BE2C (cell line): ENCODE results near the gene CHRNA4.

Experiments used
- DNase-seq: peaks from one replicate; pipeline ENCODE4 v3.0.0-alpha.2; 2020
- H3K27me3 ChIP-seq: fragments of 250-450 bp; sonication (Bioruptor Pico); 2 replicates; pipeline ENCODE4 v1.5.1; 2020; ENCODE audit warnings: mild to moderate bottlenecking
- H3K36me3 ChIP-seq: fragments of 250-450 bp; sonication (Bioruptor Pico); 2 replicates; pipeline ENCODE4 v1.5.1; 2020; ENCODE audit warnings: mild to moderate bottlenecking
- H3K4me1 ChIP-seq: fragments of 250-450 bp; sonication (Bioruptor Pico); 2 replicates; pipeline ENCODE4 v1.5.1; 2020
- H3K4me3 ChIP-seq: 2 replicates; pipeline ENCODE4 v1.5.1; 2011; ENCODE audit warnings: low read depth, low read length
- H3K9me3 ChIP-seq: fragments of 250-450 bp; sonication (Bioruptor Pico); 2 replicates; pipeline ENCODE4 v1.5.1; 2020
- TF ChIP-seq, protein P1 (sequence below): IDR thresholded peaks from 2 replicates; pipeline ENCODE4 v1.5.1; 2012; ENCODE audit warnings: mild to moderate bottlenecking, low read depth, low read length

CHRNA4 gene

DNA sequence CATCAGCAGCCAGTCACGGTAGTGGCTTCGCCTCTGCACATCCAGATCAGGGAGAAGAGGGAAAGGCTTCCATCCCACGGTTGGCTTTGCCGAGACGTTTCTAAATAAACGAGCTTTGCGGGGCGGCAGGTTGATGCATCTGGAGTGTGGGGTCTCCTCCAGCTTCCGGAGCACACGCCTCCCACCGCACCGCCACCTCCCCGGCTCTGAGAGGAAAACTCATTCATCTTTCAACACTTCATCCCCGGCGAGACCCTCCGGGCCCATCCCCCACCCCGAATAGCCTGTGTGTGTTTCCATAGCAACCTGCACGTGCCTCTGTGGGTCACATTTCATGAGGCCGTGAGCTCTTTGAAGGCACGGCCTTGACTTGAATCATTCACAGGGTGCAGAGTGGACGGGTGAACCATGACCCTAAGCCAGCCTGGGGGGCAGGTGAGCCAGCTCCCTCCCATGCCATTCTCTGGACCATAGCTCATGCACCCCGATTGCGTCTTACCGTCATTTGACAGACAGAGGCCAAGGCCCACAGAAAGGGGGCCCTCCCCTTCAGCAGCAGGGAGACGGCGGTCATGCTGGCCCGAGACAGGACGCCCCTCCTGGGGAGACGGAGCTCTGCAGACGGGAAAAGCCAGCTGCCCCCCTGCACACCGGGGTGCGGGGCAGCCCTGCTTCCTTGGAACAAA, 16.2 kb upstream of the CHRNA4 start:
- Histone ChIP-seq H3K4me1 (no peaks in the 10 kb centered on the region), H3K36me3 (no peaks in the 10 kb centered on the region), H3K27me3 (peaks cover 9% of the 10 kb centered on the region), H3K4me3 (no peak overlapping the region), H3K9me3 (no peaks in the 10 kb centered on the region)
- no peak for DNase-seq
- TF ChIP-seq, protein P1, sequence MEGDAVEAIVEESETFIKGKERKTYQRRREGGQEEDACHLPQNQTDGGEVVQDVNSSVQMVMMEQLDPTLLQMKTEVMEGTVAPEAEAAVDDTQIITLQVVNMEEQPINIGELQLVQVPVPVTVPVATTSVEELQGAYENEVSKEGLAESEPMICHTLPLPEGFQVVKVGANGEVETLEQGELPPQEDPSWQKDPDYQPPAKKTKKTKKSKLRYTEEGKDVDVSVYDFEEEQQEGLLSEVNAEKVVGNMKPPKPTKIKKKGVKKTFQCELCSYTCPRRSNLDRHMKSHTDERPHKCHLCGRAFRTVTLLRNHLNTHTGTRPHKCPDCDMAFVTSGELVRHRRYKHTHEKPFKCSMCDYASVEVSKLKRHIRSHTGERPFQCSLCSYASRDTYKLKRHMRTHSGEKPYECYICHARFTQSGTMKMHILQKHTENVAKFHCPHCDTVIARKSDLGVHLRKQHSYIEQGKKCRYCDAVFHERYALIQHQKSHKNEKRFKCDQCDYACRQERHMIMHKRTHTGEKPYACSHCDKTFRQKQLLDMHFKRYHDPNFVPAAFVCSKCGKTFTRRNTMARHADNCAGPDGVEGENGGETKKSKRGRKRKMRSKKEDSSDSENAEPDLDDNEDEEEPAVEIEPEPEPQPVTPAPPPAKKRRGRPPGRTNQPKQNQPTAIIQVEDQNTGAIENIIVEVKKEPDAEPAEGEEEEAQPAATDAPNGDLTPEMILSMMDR = no peak

DNA sequence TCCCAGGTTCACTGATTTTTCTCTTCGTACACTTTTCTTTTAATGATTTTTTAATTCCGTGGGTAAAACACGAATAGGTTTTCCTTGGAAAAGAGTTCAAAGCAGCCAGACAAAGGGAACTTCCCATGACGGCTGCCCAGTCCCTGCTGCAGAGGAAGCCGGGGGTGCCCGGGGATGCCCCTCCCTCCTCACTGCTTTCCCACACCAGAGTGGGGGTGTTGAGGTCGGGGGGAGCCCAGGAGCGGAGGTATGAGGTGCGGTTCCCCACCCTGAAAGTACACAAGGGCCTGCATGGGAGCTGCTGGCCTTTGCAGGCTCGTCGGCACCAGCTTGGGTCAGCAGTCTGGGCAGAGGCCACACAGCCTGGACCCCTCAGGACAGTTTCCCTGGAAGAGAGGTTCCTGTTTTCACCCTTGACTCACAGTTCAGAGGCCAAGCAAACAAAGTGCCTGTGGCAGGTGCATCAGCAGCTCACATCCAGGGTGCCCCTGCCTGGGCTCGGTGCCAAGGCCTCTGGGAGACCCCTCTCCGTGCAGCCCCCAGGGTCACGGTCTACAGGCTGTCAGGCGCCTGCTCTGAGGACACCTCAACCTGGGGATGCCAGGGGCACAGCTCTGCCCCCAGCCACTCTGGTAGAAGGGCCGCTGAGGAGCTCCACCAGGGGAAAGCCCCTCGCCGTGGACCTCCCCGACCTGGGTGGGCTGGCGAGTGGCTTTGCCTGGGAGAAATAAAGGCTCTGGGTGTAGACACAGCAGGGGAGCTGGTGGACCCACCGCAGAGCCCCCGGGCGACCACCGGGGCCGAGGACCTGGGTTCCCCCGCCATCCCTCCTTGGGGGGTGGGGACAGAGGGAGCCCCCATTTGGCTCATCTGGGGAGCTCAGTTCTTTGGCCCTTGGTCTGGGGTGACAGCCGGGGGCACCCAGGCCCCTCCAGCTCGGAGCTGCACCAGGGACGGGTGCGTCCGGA, 15.4 kb upstream of the CHRNA4 start:
- Histone ChIP-seq H3K36me3 (no peaks in the 10 kb centered on the region), H3K27me3 (peaks cover 9% of the 10 kb centered on the region), H3K4me1 (no peaks in the 10 kb centered on the region), H3K4me3 (no peak overlapping the region), H3K9me3 (no peaks in the 10 kb centered on the region)
- DNase-seq = no peak
- TF ChIP-seq, protein P1 = no peak

DNA sequence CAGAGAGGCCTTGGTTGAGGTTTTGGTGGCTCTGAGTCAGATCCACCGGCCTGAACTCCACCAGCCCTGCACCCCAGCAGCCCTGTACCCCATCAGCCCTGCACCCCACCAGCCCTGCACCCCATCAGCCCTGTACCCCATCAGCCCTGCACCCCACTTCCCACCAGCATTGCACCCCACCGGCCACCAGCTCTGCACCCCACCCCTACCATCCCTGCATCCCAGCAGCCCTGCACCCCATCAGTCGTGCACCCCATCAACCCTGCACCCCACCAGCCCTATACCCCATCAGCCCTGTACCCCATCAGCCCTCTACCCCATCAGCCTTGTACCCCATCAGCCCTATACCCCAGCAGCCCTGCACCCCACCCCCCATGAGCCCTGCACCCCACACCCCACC, 14.3 kb upstream of the CHRNA4 start:
- H3K9me3 ChIP-seq = no peaks in the 10 kb centered on the region
- H3K4me3 ChIP-seq = no peak overlapping the region
- peaks cover 9% of the 10 kb centered on the region for H3K27me3 ChIP-seq
- TF ChIP-seq, protein P1 = no peak
- DNase-seq = no peak
- no peaks in the 10 kb centered on the region for H3K36me3 ChIP-seq
- no peaks in the 10 kb centered on the region for H3K4me1 ChIP-seq

- Histone ChIP-seq H3K36me3 (no peaks in the 10 kb centered on the region), H3K9me3 (no peaks in the 10 kb centered on the region), H3K4me1 (no peaks in the 10 kb centered on the region), H3K4me3 (no peak overlapping the region), H3K27me3 (peaks cover 9% of the 10 kb centered on the region)
- no peak for DNase-seq
- TF ChIP-seq, protein P1 = no peak
These were observed 13.4 kb upstream of the CHRNA4 start for GRCh38 chr20:63374504-63374903.

DNA sequence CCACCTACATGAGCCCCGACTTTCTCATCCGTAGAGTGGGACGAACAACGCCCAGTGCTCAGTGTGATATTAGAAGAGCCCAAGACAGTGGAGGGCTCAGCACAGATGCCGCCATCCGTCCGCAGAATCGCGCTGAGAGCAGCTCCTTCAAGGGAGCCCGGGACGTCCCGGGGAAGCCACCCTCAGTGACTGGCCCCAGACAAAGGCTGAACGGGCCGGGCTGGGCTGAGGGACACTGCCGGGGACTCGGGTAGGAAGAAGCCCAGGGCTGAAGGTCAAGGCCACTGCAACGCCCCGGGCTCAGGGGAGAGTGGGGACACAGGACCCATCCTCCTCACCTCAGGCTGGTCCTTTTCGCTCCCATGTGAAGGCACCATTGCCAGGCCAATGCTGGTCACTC, 12.8 kb upstream of the CHRNA4 start:
- TF ChIP-seq, protein P1 = no peak
- no peaks in the 10 kb centered on the region for H3K9me3 ChIP-seq
- H3K4me1 ChIP-seq = no peaks in the 10 kb centered on the region
- no peak overlapping the region for H3K4me3 ChIP-seq
- peaks cover 9% of the 10 kb centered on the region for H3K27me3 ChIP-seq
- no peaks in the 10 kb centered on the region for H3K36me3 ChIP-seq
- DNase-seq = no peak
